Activated CD8-positive, alpha-beta T cell treated with anti-CD3 and anti-CD28 coated beads for 36 hours (primary cell): ENCODE measurements around the gene SRP14. TPM values are rescaled to one million over a fixed set of nuclear protein-coding genes. Genes with fewer than 3 reads are reported as not detected.

Experiments used
- ATAC-seq: fragments of 200-7000 bp; cut with Tn5 transposase; one replicate; pipeline ENCODE4 v1.10.0; 2021; ENCODE audit warnings: mild to moderate bottlenecking, moderate library complexity
- CTCF ChIA-PET: fragments of 350-600 bp; sonication (Branson Sonifier 250); formaldehyde crosslinking; loops from one replicate; lab custom pipeline; 2021; ENCODE audit warnings: antibody characterized with exemption; lab: Charles Lee
- POLR2A ChIA-PET: fragments of 350-600 bp; sonication (Branson Sonifier 250); formaldehyde crosslinking; loops from one replicate; lab custom pipeline; 2021; ENCODE audit warnings: antibody characterized with exemption; lab: Charles Lee
- DNase-seq: peaks from one replicate; pipeline ENCODE4 v3.0.0-alpha.2; 2020
- H3K27ac Mint-ChIP-seq: one replicate; pipeline ENCODE4 v1.8.0; 2021; ENCODE audit warnings: mild to moderate bottlenecking, mixed read lengths
- H3K27me3 Mint-ChIP-seq: one replicate; pipeline ENCODE4 v1.8.0; 2021; ENCODE audit warnings: mixed read lengths
- H3K36me3 Mint-ChIP-seq: one replicate; pipeline ENCODE4 v1.8.0; 2021; ENCODE audit warnings: low read depth, mixed read lengths
- H3K4me1 Mint-ChIP-seq: one replicate; pipeline ENCODE4 v1.8.0; 2021; ENCODE audit warnings: low read depth, mixed read lengths
- H3K4me3 Mint-ChIP-seq: one replicate; pipeline ENCODE4 v1.8.0; 2021; ENCODE audit warnings: mild to moderate bottlenecking, moderate library complexity, mixed read lengths
- H3K9me3 Mint-ChIP-seq: one replicate; pipeline ENCODE4 v1.8.0; 2021; ENCODE audit warnings: mixed read lengths
- CTCF ChIP-seq: fragments of 200-600 bp; IDR thresholded peaks from one replicate; pipeline ENCODE4 v1.8.0; 2022; ENCODE audit warnings: antibody characterized with exemption, mild to moderate bottlenecking
- intact Hi-C: fragments of 100-400 bp; cut with micrococcal nuclease; formaldehyde crosslinking; loops from one replicate; pipeline ENCODE4 v1.10.0; 2022
- total RNA-seq, 2 experiments: library from RNA; stranded (reverse); gene quantifications; one replicate each; pipeline ENCODE4 v1.2.3, GENCODE V29; 2021

SRP14 gene
- 100 to 1,000 TPM; 147 to 152 TPM for total RNA-seq

GRCh38 chr15:40038638-40039543 lies at the start of gene SRP14:
TSS of gene SRP14 (minus strand) at chr15:40039181. CDS start at chr15:40039116, 65 bp downstream.
- no peaks in the 10 kb centered on the region for H3K27me3 Mint-ChIP-seq
- H3K4me3 Mint-ChIP-seq: peak within 1 kb of the TSS; percentile 99
- intact Hi-C loops: loop anchor here (10.0 kb wide), 1 partner anchor 254 kb away; the partner anchor contains the start of gene FSIP1
- ATAC-seq (peak; percentile 95), DNase-seq (peak; percentile 97)
- H3K9me3 Mint-ChIP-seq: no peaks in the 10 kb centered on the region
- H3K36me3 Mint-ChIP-seq: peaks cover 41% of the 10 kb centered on the region
- peak within 1 kb of the TSS; percentile 94 for H3K27ac Mint-ChIP-seq
- CTCF ChIA-PET: interaction anchor here (0.7 to 8.2 kb wide), 15 partner anchors 9 to 254 kb away, joined by 3 to 68 read pairs (median 4); partner anchors contain the start of genes ANKRD63 and GPR176
- H3K4me1 Mint-ChIP-seq: peaks cover 54% of the 10 kb centered on the region
- POLR2A ChIA-PET: interaction anchor here (0.8 to 2.8 kb wide), 10 partner anchors 9 to 275 kb away, joined by 3 to 9 read pairs (median 4); partner anchors contain the start of gene BUB1B
- no peak for TF ChIP-seq CTCF

- no peak overlapping the region for H3K27ac Mint-ChIP-seq
- POLR2A ChIA-PET: interaction anchor here (1.0 to 1.2 kb wide), 3 partner anchors 13 to 23 kb away, joined by 3 read pairs; no protein-coding TSS in a partner anchor
- DNase-seq (no peak), ATAC-seq (no peak)
- peaks cover 11% of the 10 kb centered on the region for H3K27me3 Mint-ChIP-seq
- intact Hi-C loops: no loop called here
- H3K36me3 Mint-ChIP-seq: no peaks in the 10 kb centered on the region
- H3K4me1 Mint-ChIP-seq: peaks cover 12% of the 10 kb centered on the region
- no peak for TF ChIP-seq CTCF
- H3K9me3 Mint-ChIP-seq: no peaks in the 10 kb centered on the region
- H3K4me3 Mint-ChIP-seq: no peak overlapping the region
- CTCF ChIA-PET: interaction anchor here (1.0 to 14.9 kb wide), 2 partner anchors 18 to 22 kb away, joined by 3 to 176 read pairs; partner anchors contain the start of gene BMF
These were observed 49.3 kb upstream of the SRP14 start for GRCh38 chr15:40087991-40088928.

- ATAC-seq: no peak
- no peaks in the 10 kb centered on the region for H3K36me3 Mint-ChIP-seq
- intact Hi-C loops: no loop called here
- no peak for TF ChIP-seq CTCF
- DNase-seq: no peak
- H3K27me3 Mint-ChIP-seq: peaks cover 21% of the 10 kb centered on the region
- ChIA-PET POLR2A (interaction anchor here (0.6 to 1.6 kb wide), 4 partner anchors 9 to 279 kb away, joined by 3 to 6 read pairs (median 3); no protein-coding TSS in a partner anchor), CTCF (interaction anchor here (1.0 to 14.9 kb wide), 2 partner anchors 19 to 21 kb away, joined by 3 to 176 read pairs; partner anchors contain the start of gene BMF)
- H3K4me1 Mint-ChIP-seq: peaks cover 20% of the 10 kb centered on the region
- no peak overlapping the region for H3K27ac Mint-ChIP-seq
- H3K9me3 Mint-ChIP-seq: no peaks in the 10 kb centered on the region
- H3K4me3 Mint-ChIP-seq: no peak overlapping the region
These were observed 48.3 kb upstream of the SRP14 start for GRCh38 chr15:40087068-40087810.

GRCh38 chr15:40085266-40085665 lies 46.3 kb upstream of the SRP14 start:
- H3K4me1 Mint-ChIP-seq: peaks cover 39% of the 10 kb centered on the region
- DNase-seq: no peak
- H3K4me3 Mint-ChIP-seq: no peak overlapping the region
- H3K27ac Mint-ChIP-seq: no peak overlapping the region
- peaks cover 29% of the 10 kb centered on the region for H3K27me3 Mint-ChIP-seq
- no peaks in the 10 kb centered on the region for H3K36me3 Mint-ChIP-seq
- H3K9me3 Mint-ChIP-seq: no peaks in the 10 kb centered on the region
- intact Hi-C loops: no loop called here
- ChIA-PET POLR2A (no interaction called here), CTCF (interaction anchor here (14.9 kb wide), 1 partner anchor 21 kb away, joined by 176 read pairs; the partner anchor contains the start of gene BMF)
- TF ChIP-seq CTCF: no peak
- ATAC-seq: no peak
